IPS DF 6.9 (cell line): ENCODE data around the gene POLG.

Experiments used
- DNase-seq: peaks from one replicate; pipeline ENCODE4 v3.0.0-alpha.2; 2013; ENCODE audit warnings: low read depth, low spot score
- H3K27ac ChIP-seq: one replicate; pipeline ENCODE4 v1.5.1; 2013; ENCODE audit warnings: low read length, control low read depth
- H3K27me3 ChIP-seq: 2 replicates; pipeline ENCODE4 v1.6.1; 2013; ENCODE audit warnings: mild to moderate bottlenecking, low read length; ENCODE audit not compliant: control insufficient read depth, insufficient read depth
- H3K36me3 ChIP-seq: 2 replicates; pipeline ENCODE4 v1.6.1; 2013; ENCODE audit warnings: low read length; ENCODE audit not compliant: control insufficient read depth, insufficient read depth
- H3K4me1 ChIP-seq: 2 replicates; pipeline ENCODE4 v1.6.1; 2013; ENCODE audit warnings: low read length; ENCODE audit not compliant: control insufficient read depth, insufficient read depth
- H3K4me3 ChIP-seq: 2 replicates; pipeline ENCODE4 v1.5.1; 2013; ENCODE audit warnings: mild to moderate bottlenecking, low read length
- H3K9me3 ChIP-seq: 2 replicates; pipeline ENCODE4 v1.6.1; 2013; ENCODE audit warnings: low read length, inconsistent platforms; ENCODE audit not compliant: control insufficient read depth, insufficient read depth
- WGBS: extraction: QIAGEN DNeasy Blood & Tissue Kit; methylation state at CpG from one replicate; pipeline ENCODE4 v1.1.7; 2013; ENCODE audit warnings: mixed read lengths, missing lambda C conversion rate; ENCODE audit not compliant: insufficient read length, insufficient coverage; 5-methylcytosine and 5-hydroxymethylcytosine counted together

POLG gene

DNA sequence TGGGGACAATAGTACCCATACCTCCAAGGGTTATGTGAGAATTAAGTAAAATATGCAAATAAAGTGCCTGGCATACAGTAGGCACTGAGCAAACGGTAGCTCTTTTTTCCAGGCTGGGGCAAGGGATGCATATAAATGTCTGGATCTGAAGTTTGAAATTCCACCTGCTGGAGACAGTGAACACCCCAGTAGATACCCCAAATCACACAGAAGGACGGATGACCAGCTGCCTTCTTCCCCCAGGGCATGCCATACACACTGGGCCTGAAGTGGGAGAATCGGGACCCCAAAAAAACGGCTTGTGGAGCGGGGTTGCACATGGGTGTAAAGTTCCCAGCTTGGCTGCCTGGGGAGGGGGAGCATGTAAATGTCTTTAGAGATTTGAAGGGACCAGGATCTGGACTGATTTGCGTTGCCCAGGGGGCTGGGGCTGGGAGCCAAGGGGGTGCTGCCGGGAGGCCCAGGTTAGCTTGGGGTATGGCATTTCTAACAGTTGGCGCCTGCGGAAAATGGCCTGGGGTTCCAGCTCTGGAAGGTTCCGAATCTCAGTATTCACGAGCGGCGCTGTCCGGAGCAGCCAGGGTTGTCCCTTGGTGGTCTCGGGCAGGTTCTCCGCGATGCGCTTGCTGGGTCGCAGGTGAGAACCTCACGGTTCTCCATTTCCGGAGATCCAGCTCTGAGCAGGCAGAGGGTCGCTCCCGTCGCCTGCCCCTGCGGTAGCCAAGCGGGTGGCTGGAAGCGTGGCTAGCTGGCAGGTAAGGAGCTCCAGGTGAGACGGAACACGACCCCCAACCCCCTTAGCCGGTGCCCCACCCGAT, 42.6 kb upstream of the POLG start:
- H3K9me3 ChIP-seq, result no peaks in the 10 kb centered on the region
- DNase-seq, result no peak
- H3K36me3 ChIP-seq, result no peaks in the 10 kb centered on the region; the same call in 1 of the 2 replicates
- H3K27me3 ChIP-seq, result peaks cover 96% of the 10 kb centered on the region
- H3K27ac ChIP-seq, result no peak overlapping the region
- no CpG with 5 or more reads among the region's 31 CpGs for WGBS
- peaks cover 5% of the 10 kb centered on the region for H3K4me1 ChIP-seq
- H3K4me3 ChIP-seq, result no peak overlapping the region

GRCh38 chr15:89376388-89376787, 41.8 kb upstream of the POLG start:
- no peak overlapping the region for H3K27ac ChIP-seq
- peaks cover 96% of the 10 kb centered on the region for H3K27me3 ChIP-seq
- peaks cover 5% of the 10 kb centered on the region for H3K4me1 ChIP-seq
- DNase-seq, result no peak
- no peaks in the 10 kb centered on the region for H3K9me3 ChIP-seq
- no peaks in the 10 kb centered on the region; the same call in 1 of the 2 replicates for H3K36me3 ChIP-seq
- no CpG with 5 or more reads among the region's 2 CpGs for WGBS
- H3K4me3 ChIP-seq, result no peak overlapping the region

DNA sequence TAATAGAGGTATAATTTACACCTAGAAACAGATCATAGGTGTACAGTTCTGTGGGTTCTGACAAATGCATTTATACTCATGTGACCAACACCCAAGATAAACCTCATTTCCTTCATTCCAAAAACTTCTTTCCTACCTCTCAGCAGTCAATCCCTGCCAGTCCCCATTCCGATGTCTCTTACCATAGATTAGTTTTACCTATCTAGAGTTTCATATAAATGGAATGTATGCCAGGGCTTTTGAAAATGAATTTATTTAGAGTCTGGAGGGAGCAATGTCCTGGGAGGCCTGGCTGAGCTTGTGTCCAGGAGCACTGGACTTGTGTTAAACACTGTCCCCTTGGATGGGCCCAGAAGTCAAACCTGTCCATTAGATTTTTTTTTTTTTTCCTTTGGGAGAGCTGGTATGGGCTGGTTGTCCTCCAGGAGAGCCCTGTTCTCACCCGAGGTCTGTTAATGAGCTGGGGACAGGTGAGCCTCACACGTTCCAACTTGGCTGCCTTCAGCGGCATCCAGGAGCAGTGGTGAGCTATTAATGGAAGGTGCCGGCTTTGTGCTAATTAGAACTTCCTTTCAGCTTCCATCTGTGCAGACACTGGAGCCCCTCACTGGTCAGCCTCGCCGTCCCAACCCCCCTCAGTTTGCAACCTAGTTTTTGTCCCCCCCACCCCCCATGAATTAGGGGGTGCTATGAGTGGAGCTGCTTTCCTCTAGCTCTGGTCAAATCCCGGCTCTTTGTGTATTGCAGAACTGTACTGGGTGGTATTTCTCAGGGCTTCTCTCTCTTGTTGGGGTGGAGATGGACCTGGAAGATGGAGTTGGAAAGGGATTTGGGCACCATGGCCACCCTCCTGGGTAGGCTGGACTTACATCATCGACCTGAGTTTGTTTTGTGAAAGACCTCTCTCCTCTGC, 40.7 kb upstream of the POLG start:
- Histone ChIP-seq H3K9me3 (no peaks in the 10 kb centered on the region), H3K27me3 (peaks cover 95% of the 10 kb centered on the region), H3K36me3 (no peaks in the 10 kb centered on the region; the same call in 1 of the 2 replicates), H3K4me3 (no peak overlapping the region), H3K4me1 (peaks cover 6% of the 10 kb centered on the region), H3K27ac (no peak overlapping the region)
- no CpG with 5 or more reads among the region's 9 CpGs for WGBS
- DNase-seq, result no peak

DNA sequence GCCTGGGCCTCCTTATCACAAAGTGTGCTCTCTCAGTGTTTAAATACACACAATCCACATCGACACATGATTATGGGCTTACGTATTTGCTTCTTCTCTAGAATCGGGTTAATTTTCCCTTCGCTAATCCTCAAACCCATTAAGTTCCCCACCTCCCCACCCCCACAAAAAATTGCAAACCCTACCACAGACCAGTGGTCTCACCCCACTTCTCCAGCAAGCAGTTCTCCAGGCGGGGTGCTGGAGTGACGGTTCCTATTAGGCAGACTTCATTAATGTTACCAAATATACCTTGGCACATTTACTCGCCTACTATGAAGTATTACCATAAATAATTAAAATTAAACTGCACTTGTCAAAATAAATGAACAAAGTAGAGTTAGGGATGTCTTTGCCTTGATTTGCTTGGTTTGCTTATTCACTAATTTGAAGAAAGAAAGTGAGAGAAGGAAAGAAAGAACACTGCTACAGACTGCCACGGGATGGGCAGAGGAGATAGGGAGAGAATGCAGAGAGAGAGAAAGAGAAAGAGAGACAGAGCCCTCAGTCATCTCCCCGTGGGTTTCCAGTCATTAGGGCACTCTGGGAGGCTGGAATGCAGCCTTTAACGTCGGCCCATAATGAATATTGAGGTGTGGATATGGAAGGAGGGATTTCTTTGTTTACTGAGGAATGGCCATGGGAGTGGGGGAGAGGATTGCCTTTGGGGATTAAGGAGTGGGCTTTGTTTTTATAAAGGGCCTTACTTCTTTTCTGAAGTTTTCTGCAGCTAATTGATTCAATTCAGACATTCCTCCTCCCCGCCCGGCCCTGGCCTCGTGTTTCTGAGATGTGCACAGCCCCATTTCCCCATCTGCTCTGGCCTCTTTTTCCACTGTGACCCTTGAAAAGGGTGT, 39.7 kb upstream of the POLG start:
- Histone ChIP-seq H3K4me1 (peaks cover 6% of the 10 kb centered on the region), H3K36me3 (no peaks in the 10 kb centered on the region; the same call in 1 of the 2 replicates)
- no CpG with 5 or more reads among the region's 14 CpGs for WGBS

GRCh38 chr15:89372069-89372935, 37.7 kb upstream of the POLG start:
- Histone ChIP-seq H3K9me3 (no peaks in the 10 kb centered on the region), H3K4me3 (no peak overlapping the region), H3K4me1 (peaks cover 7% of the 10 kb centered on the region), H3K27ac (no peak overlapping the region), H3K36me3 (no peaks in the 10 kb centered on the region), H3K27me3 (peaks cover 95% of the 10 kb centered on the region)
- WGBS, result no CpG with 5 or more reads among the region's 15 CpGs
- no peak for DNase-seq

More for the DNA sequence above, 39.7 kb upstream of the POLG start:
- no peak overlapping the region for H3K27ac ChIP-seq
- peaks cover 95% of the 10 kb centered on the region for H3K27me3 ChIP-seq
- no peak for DNase-seq
- no peak overlapping the region for H3K4me3 ChIP-seq
- no peaks in the 10 kb centered on the region for H3K9me3 ChIP-seq

DNA sequence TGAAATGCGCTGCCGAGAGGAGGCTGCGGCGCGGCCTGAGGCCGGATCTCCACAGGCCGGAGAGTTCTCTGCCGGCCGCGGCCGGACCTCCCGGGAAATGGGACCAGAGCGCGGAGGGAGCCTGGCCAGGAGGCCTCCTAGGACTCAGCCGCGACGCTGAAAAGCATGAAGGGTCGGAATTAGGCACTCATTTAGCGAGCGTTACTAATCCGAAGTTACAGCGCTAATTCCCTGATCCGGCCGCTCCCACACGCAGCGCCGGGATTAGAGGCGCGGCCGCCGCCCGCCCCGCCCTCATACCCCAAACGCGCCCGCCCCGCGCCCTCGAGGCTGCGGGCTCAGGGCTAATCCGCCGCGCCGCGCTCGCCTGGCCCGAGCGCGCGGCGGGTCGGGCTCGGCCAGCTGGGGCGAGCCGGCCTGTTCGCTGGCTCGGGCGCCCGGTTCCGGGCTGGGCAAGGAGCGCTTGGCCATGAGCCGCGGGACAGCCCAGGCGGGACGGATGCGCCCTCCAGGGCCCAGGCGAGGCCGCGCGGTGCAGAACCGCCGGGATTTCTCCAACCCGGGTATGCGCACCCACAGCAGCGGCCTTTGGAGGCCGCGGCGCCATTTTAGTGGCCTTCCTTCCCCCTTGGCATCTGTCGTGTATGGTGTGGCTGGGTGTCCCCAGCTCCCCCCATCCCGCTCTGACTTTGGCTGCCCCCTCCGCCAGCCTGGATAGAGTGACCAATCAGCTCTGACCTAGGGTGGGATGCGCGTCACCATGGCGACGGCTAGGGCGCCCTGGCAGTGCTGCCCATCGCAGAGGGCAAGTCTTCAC, 36.8 kb upstream of the POLG start:
- WGBS, result no CpG with 5 or more reads among the region's 87 CpGs
- H3K9me3 ChIP-seq, result no peaks in the 10 kb centered on the region
- peaks cover 7% of the 10 kb centered on the region for H3K4me1 ChIP-seq
- H3K27ac ChIP-seq, result no peak overlapping the region
- no peaks in the 10 kb centered on the region for H3K36me3 ChIP-seq
- H3K27me3 ChIP-seq, result peaks cover 95% of the 10 kb centered on the region
- H3K4me3 ChIP-seq, result no peak overlapping the region
- no peak for DNase-seq

DNA sequence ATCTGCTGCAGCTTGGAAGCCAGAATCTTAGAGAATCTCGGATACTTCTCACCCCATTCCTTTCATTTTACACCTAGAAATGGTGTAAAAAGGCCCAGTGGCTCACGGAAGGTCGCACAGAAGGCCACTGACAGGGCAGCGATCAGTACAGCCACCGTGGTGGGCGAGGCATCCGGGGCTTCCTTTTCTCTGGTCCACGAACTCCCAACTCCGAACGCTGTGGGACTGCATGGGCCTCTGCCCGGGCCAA, 36.3 kb upstream of the POLG start:
- no peak overlapping the region for H3K4me3 ChIP-seq

DNA sequence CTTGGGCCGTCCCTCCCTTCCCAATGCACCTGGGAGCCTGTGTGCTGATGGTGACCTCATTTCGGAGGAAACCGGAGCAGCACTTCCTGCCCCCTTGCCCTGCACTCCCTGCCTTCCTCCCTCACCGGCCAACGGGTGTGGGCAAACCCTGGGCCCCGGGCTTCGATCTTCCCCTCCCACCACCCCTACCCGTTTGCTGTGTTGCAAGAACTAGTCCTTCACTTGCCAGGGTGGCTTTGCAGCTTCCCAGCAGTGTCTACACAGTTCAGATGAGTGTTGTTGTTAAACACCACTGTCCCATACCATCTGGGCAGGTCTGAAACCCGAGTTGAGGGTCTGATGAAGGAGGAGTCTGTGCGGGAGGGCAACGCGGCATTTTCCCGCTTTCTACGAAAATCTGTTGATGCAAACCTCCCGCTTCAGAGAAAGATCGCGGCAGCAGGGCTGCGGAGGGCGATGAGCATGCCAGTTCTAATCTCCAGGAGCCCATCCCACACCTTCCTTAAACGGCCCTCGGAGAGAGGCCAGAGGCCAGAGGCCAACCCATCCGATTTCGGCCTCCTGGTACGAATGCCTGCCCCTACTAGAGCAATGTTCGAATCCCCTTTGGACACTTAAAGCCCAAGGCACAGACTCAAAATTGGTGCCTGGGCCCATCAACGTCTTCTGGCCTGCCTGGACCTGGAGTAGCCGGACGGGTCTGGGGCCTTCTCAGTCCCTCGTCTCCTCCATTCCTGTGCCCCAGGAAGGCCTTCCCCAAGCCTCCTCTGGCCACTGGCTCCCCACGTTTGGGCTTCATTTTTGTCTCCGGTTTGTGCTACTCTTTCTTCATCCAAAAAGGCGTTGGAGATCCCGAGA, 35.7 kb upstream of the POLG start:
- Histone ChIP-seq H3K9me3 (no peaks in the 10 kb centered on the region), H3K4me3 (no peak overlapping the region), H3K27ac (no peak overlapping the region), H3K4me1 (peaks cover 7% of the 10 kb centered on the region), H3K27me3 (peaks cover 97% of the 10 kb centered on the region), H3K36me3 (no peaks in the 10 kb centered on the region)
- no peak for DNase-seq
- no CpG with 5 or more reads among the region's 33 CpGs for WGBS

More for the DNA sequence above, 36.3 kb upstream of the POLG start:
- DNase-seq, result no peak
- WGBS, result no CpG with 5 or more reads among the region's 11 CpGs
- no peaks in the 10 kb centered on the region for H3K36me3 ChIP-seq
- H3K27me3 ChIP-seq, result peaks cover 97% of the 10 kb centered on the region
- H3K27ac ChIP-seq, result no peak overlapping the region
- peaks cover 7% of the 10 kb centered on the region for H3K4me1 ChIP-seq
- no peaks in the 10 kb centered on the region for H3K9me3 ChIP-seq
